ENCODE measurements around the gene PHACTR1.

DNA sequence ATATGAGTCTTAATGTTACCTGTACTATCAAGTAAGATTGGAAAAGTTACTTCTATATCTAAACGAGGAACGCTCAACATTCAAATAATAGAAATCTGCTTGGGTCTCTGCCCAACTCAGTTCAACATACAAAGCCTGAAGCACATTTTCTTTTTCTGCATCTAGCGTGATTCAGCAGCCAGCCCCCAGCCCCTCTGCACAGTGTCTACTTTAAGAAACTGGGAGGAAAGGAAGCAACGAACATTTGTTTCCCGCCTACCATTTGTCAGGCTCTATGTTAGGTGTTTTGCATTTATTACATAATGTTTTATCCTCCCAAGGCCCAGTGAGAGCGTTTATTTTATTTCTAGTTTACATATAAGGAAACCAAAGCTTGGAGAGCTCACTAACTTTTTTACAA, 17.3 kb downstream of the PHACTR1 start:
- TF ChIP-seq, protein P1, sequence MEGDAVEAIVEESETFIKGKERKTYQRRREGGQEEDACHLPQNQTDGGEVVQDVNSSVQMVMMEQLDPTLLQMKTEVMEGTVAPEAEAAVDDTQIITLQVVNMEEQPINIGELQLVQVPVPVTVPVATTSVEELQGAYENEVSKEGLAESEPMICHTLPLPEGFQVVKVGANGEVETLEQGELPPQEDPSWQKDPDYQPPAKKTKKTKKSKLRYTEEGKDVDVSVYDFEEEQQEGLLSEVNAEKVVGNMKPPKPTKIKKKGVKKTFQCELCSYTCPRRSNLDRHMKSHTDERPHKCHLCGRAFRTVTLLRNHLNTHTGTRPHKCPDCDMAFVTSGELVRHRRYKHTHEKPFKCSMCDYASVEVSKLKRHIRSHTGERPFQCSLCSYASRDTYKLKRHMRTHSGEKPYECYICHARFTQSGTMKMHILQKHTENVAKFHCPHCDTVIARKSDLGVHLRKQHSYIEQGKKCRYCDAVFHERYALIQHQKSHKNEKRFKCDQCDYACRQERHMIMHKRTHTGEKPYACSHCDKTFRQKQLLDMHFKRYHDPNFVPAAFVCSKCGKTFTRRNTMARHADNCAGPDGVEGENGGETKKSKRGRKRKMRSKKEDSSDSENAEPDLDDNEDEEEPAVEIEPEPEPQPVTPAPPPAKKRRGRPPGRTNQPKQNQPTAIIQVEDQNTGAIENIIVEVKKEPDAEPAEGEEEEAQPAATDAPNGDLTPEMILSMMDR (IDR thresholded peaks at IDR 0.05; ENCODE audit: low read depth, low read length, missing input control) = no peak
- TF ChIP-seq, protein P2, sequence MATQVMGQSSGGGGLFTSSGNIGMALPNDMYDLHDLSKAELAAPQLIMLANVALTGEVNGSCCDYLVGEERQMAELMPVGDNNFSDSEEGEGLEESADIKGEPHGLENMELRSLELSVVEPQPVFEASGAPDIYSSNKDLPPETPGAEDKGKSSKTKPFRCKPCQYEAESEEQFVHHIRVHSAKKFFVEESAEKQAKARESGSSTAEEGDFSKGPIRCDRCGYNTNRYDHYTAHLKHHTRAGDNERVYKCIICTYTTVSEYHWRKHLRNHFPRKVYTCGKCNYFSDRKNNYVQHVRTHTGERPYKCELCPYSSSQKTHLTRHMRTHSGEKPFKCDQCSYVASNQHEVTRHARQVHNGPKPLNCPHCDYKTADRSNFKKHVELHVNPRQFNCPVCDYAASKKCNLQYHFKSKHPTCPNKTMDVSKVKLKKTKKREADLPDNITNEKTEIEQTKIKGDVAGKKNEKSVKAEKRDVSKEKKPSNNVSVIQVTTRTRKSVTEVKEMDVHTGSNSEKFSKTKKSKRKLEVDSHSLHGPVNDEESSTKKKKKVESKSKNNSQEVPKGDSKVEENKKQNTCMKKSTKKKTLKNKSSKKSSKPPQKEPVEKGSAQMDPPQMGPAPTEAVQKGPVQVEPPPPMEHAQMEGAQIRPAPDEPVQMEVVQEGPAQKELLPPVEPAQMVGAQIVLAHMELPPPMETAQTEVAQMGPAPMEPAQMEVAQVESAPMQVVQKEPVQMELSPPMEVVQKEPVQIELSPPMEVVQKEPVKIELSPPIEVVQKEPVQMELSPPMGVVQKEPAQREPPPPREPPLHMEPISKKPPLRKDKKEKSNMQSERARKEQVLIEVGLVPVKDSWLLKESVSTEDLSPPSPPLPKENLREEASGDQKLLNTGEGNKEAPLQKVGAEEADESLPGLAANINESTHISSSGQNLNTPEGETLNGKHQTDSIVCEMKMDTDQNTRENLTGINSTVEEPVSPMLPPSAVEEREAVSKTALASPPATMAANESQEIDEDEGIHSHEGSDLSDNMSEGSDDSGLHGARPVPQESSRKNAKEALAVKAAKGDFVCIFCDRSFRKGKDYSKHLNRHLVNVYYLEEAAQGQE (IDR thresholded peaks at IDR 0.05) = no peak
- TF ChIP-seq HNF4G (IDR thresholded peaks at IDR 0.05) (no peak), JUND (IDR thresholded peaks at IDR 0.05) (no peak)
- TF ChIP-seq, protein P3, sequence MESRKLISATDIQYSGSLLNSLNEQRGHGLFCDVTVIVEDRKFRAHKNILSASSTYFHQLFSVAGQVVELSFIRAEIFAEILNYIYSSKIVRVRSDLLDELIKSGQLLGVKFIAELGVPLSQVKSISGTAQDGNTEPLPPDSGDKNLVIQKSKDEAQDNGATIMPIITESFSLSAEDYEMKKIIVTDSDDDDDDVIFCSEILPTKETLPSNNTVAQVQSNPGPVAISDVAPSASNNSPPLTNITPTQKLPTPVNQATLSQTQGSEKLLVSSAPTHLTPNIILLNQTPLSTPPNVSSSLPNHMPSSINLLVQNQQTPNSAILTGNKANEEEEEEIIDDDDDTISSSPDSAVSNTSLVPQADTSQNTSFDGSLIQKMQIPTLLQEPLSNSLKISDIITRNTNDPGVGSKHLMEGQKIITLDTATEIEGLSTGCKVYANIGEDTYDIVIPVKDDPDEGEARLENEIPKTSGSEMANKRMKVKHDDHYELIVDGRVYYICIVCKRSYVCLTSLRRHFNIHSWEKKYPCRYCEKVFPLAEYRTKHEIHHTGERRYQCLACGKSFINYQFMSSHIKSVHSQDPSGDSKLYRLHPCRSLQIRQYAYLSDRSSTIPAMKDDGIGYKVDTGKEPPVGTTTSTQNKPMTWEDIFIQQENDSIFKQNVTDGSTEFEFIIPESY (IDR thresholded peaks at IDR 0.05) = no peak
- TF ChIP-seq, protein P4, sequence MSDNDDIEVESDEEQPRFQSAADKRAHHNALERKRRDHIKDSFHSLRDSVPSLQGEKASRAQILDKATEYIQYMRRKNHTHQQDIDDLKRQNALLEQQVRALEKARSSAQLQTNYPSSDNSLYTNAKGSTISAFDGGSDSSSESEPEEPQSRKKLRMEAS (IDR thresholded peaks at IDR 0.05) = no peak

Measured in liver (tissue), 3 donors.